Mesenchymal stem cell (in vitro differentiated cells and primary cell): ENCODE results near the gene PAQR6.

Experiments used
- DNase-seq: peaks from one replicate; pipeline ENCODE4 v3.0.0-alpha.2; 2013
- H2AFZ ChIP-seq: one replicate; pipeline ENCODE4 v1.6.1; 2013; ENCODE audit warnings: low read depth, mild to moderate bottlenecking, control low read depth, inconsistent platforms, low read length, moderate library complexity
- H2AK5ac ChIP-seq: 2 replicates; pipeline ENCODE4 v1.6.1; 2013; ENCODE audit warnings: low read length, moderate library complexity, mild to moderate bottlenecking, inconsistent platforms; ENCODE audit not compliant: severe bottlenecking
- H2BK120ac ChIP-seq: one replicate; pipeline ENCODE4 v1.6.1; 2013; ENCODE audit warnings: low read depth, mild to moderate bottlenecking, inconsistent platforms, low read length, moderate library complexity
- H2BK12ac ChIP-seq, 2 experiments: one replicate each; pipeline ENCODE4 v1.6.1; 2013; ENCODE audit warnings: inconsistent platforms in 2 of 2, low read length in 2 of 2, mild to moderate bottlenecking in 2 of 2, moderate library complexity in 2 of 2, control low read depth in 1 of 2
- H2BK15ac ChIP-seq: one replicate; pipeline ENCODE4 v1.6.1; 2013; ENCODE audit warnings: mild to moderate bottlenecking, low read depth, inconsistent platforms; ENCODE audit not compliant: poor library complexity, severe bottlenecking
- H2BK5ac ChIP-seq: 2 replicates; pipeline ENCODE4 v1.6.1; 2013; ENCODE audit warnings: low read depth, mild to moderate bottlenecking, low read length, control low read depth, inconsistent platforms; ENCODE audit not compliant: poor library complexity, severe bottlenecking
- H3K14ac ChIP-seq, 2 experiments: one replicate each; pipeline ENCODE4 v1.6.1; 2013; ENCODE audit warnings: inconsistent platforms in 2 of 2, low read length in 2 of 2, control low read depth in 1 of 2, mild to moderate bottlenecking in 1 of 2, moderate library complexity in 1 of 2
- H3K18ac ChIP-seq, 2 experiments: one replicate each; pipeline ENCODE4 v1.6.1; 2013; ENCODE audit warnings: inconsistent platforms in 2 of 2, low read length in 2 of 2, control low read depth in 1 of 2, low read depth in 1 of 2, mild to moderate bottlenecking in 1 of 2
- H3K23ac ChIP-seq, 2 experiments: one replicate each; pipeline ENCODE4 v1.6.1; 2013; ENCODE audit warnings: inconsistent platforms in 2 of 2, low read length in 2 of 2, mild to moderate bottlenecking in 2 of 2, moderate library complexity in 2 of 2, control low read depth in 1 of 2
- H3K27ac ChIP-seq: 2 replicates; pipeline ENCODE4 v1.5.1; 2013; ENCODE audit warnings: mild to moderate bottlenecking, moderate library complexity, low read length, control low read depth, inconsistent platforms; ENCODE audit not compliant: poor library complexity, severe bottlenecking
- H3K27me3 ChIP-seq, 2 experiments: 2 replicates each; pipeline versions ENCODE4 v1.6.1 to v1.7.0; 2013; ENCODE audit warnings: low read length in 2 of 2, mild to moderate bottlenecking in 2 of 2, moderate library complexity in 2 of 2, control low read depth in 1 of 2, inconsistent platforms in 1 of 2; ENCODE audit not compliant: control insufficient read depth in 1 of 2, insufficient read depth in 1 of 2
- H3K36me3 ChIP-seq, 2 experiments: 2 replicates each; pipeline versions ENCODE4 v1.6.1 to v1.7.0; 2013; ENCODE audit warnings: low read length in 2 of 2, control low read depth in 1 of 2, inconsistent platforms in 1 of 2, low read depth in 1 of 2, mild to moderate bottlenecking in 1 of 2; ENCODE audit not compliant: insufficient read depth in 2 of 2, control insufficient read depth in 1 of 2
- H3K4ac ChIP-seq, 2 experiments: one replicate each; pipeline ENCODE4 v1.6.1; 2013; ENCODE audit warnings: inconsistent platforms in 2 of 2, low read length in 2 of 2, mild to moderate bottlenecking in 2 of 2, moderate library complexity in 2 of 2, control low read depth in 1 of 2, low read depth in 1 of 2
- H3K4me1 ChIP-seq: 2 replicates; pipeline ENCODE4 v1.6.1; 2013; ENCODE audit warnings: low read depth, low read length, control low read depth; ENCODE audit not compliant: control insufficient read depth, insufficient read depth
- H3K4me2 ChIP-seq: 2 replicates; pipeline ENCODE4 v1.6.1; 2013; ENCODE audit warnings: low read length, mild to moderate bottlenecking, inconsistent platforms; ENCODE audit not compliant: poor library complexity, severe bottlenecking
- H3K4me3 ChIP-seq, 2 experiments: 2 replicates each; pipeline versions ENCODE4 v1.5.1 to v1.7.0; 2013; ENCODE audit warnings: low read length in 2 of 2, mild to moderate bottlenecking in 2 of 2, control low read depth in 1 of 2, low read depth in 1 of 2; ENCODE audit not compliant: insufficient read depth in 1 of 2
- H3K79me1 ChIP-seq: replicated peaks from 2 replicates; pipeline ENCODE4 v1.6.1; 2013; ENCODE audit warnings: mild to moderate bottlenecking, control low read depth, low read length, inconsistent platforms; ENCODE audit not compliant: poor library complexity, severe bottlenecking
- H3K9ac ChIP-seq: 2 replicates; pipeline ENCODE4 v1.7.0; 2013; ENCODE audit warnings: mild to moderate bottlenecking, low read length, moderate library complexity
- H3K9me3 ChIP-seq: 2 replicates; pipeline ENCODE4 v1.7.0; 2013; ENCODE audit warnings: mild to moderate bottlenecking, low read length; ENCODE audit not compliant: control insufficient read depth
- H4K8ac ChIP-seq: one replicate; pipeline ENCODE4 v1.6.1; 2013; ENCODE audit warnings: inconsistent platforms, mild to moderate bottlenecking, low read length, moderate library complexity
- H4K91ac ChIP-seq: one replicate; pipeline ENCODE4 v1.6.1; 2013; ENCODE audit warnings: mild to moderate bottlenecking, low read length, inconsistent platforms
- WGBS: methylation state at CpG from one replicate; pipeline ENCODE4 v1.1.7; 2013; ENCODE audit warnings: mixed read lengths; 5-methylcytosine and 5-hydroxymethylcytosine counted together

Gene PAQR6

GRCh38 chr1:156281693-156282478 lies 34.0 kb upstream of the PAQR6 start:
- Histone ChIP-seq H2BK5ac (no peak overlapping the region), H3K9me3 (no peaks in the 10 kb centered on the region), H2AK5ac (peak overlapping the region; percentile 37), H3K4ac (peak overlapping the region in 1 of 2 experiments; percentile 71), H3K9ac (peak overlapping the region; percentile 89), H3K27ac (peak overlapping the region; percentile 10), H3K14ac (peak overlapping the region in 1 of 2 experiments; percentile 31), H2BK15ac (no peak overlapping the region), H3K4me2 (peak overlapping the region; percentile 83), H3K36me3 (peaks cover 37% of the 10 kb centered on the region in 2 experiments), H3K27me3 (no peaks in the 10 kb centered on the region), H2BK12ac (no peak overlapping the region), H3K23ac (no peak overlapping the region), H4K8ac (no peak overlapping the region), H2AFZ (no peak overlapping the region), H3K4me3 (peak overlapping the region; percentile 89), H3K18ac (peak overlapping the region in 1 of 2 experiments; percentile 79), H3K79me1 (peaks cover 25% of the 10 kb centered on the region), H3K4me1 (peaks cover 9% of the 10 kb centered on the region), H2BK120ac (no peak overlapping the region), H4K91ac (no peak overlapping the region)
- WGBS: 18% methylated on average over 22 of the region's 22 CpGs
- peak; percentile 30 for DNase-seq

DNA sequence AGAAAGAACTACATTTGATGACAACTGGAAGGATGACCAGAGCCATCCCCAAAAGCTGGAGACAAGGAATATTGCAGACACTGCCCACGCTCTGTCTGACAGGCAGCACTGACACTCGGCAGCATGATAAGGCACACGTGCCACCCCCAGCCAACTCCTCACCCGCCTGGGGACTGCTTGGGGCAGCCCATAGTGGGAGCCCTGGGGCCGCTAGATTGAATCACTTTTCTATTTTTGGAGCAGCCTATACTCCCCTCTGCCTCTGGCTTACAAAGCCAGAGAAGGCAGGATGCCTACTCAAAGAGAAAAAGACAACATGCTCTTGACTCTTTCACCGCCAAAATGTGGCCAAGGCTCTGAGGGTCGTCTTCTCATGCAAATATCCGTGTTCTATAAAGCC lies 33.4 kb upstream of the PAQR6 start:
- H3K9ac ChIP-seq: peak overlapping the region; percentile 89
- H2AK5ac ChIP-seq: no peak overlapping the region
- no peak overlapping the region for H4K91ac ChIP-seq
- peak overlapping the region; percentile 83 for H3K4me2 ChIP-seq
- DNase-seq: peak; percentile 74
- no peak overlapping the region for H4K8ac ChIP-seq
- no peak overlapping the region for H3K4ac ChIP-seq
- H3K23ac ChIP-seq: no peak overlapping the region
- no peaks in the 10 kb centered on the region for H3K27me3 ChIP-seq
- no peak overlapping the region for H2BK5ac ChIP-seq
- H3K4me3 ChIP-seq: peak overlapping the region in 1 of 2 experiments; percentile 89
- H3K18ac ChIP-seq: no peak overlapping the region
- 53% methylated on average over 8 of the region's 8 CpGs for whole genome bisulfite sequencing
- peaks cover 25% of the 10 kb centered on the region for H3K79me1 ChIP-seq
- H3K9me3 ChIP-seq: no peaks in the 10 kb centered on the region
- H3K4me1 ChIP-seq: peaks cover 9% of the 10 kb centered on the region
- no peak overlapping the region for H2BK15ac ChIP-seq
- H3K36me3 ChIP-seq: peaks cover 35 to 39% of the 10 kb centered on the region in 2 experiments
- no peak overlapping the region for H2AFZ ChIP-seq
- no peak overlapping the region for H2BK12ac ChIP-seq
- no peak overlapping the region for H2BK120ac ChIP-seq
- H3K27ac ChIP-seq: no peak overlapping the region
- no peak overlapping the region for H3K14ac ChIP-seq

DNA sequence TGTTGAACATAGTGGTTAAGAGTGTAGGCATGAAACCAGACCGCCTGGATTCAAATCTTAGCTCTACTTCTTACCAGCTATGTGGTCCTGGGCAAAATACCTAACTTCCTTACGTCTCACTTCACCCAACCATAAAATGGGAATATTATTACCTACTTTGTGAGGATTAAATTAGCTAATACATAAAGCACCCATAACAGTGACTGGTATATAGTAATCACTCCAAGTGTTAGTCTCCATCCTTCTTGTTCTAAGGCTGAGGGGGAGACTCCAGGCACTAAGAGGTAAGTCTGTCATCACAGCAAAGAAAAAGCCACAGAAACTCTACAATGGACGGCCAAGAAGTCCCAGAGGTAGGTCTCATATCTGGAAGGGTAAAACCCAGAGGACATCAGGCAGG lies 32.0 kb upstream of the PAQR6 start:
- H3K79me1 ChIP-seq: peaks cover 24% of the 10 kb centered on the region
- no peak overlapping the region for H3K18ac ChIP-seq
- no peak for DNase-seq
- no peak overlapping the region for H2BK120ac ChIP-seq
- H3K4me3 ChIP-seq: no peak overlapping the region
- H3K27ac ChIP-seq: no peak overlapping the region
- H3K27me3 ChIP-seq: no peaks in the 10 kb centered on the region
- H4K91ac ChIP-seq: no peak overlapping the region
- no peak overlapping the region for H2AFZ ChIP-seq
- peaks cover 29 to 45% of the 10 kb centered on the region in 2 experiments for H3K36me3 ChIP-seq
- no peak overlapping the region for H4K8ac ChIP-seq
- no peak overlapping the region for H3K9ac ChIP-seq
- H3K4ac ChIP-seq: no peak overlapping the region
- no peak overlapping the region for H2BK12ac ChIP-seq
- H3K14ac ChIP-seq: no peak overlapping the region
- no peak overlapping the region for H2BK5ac ChIP-seq
- WGBS: 92% methylated on average over 1 of the region's 3 CpGs
- H2BK15ac ChIP-seq: no peak overlapping the region
- H3K4me1 ChIP-seq: peaks cover 9% of the 10 kb centered on the region
- no peaks in the 10 kb centered on the region for H3K9me3 ChIP-seq
- no peak overlapping the region for H3K23ac ChIP-seq
- no peak overlapping the region for H2AK5ac ChIP-seq
- H3K4me2 ChIP-seq: no peak overlapping the region

- no peaks in the 10 kb centered on the region for H3K9me3 ChIP-seq
Measured at GRCh38 chr1:156276966-156277381, 29.1 kb upstream of the PAQR6 start.

More at GRCh38 chr1:156276966-156277381, 29.1 kb upstream of the PAQR6 start:
- Histone ChIP-seq H2BK12ac (no peak overlapping the region), H2AFZ (no peak overlapping the region), H2AK5ac (no peak overlapping the region), H3K4me3 (no peak overlapping the region), H2BK15ac (no peak overlapping the region), H3K4me2 (no peak overlapping the region), H3K18ac (no peak overlapping the region), H3K23ac (no peak overlapping the region), H3K4me1 (peaks cover 9% of the 10 kb centered on the region), H4K8ac (no peak overlapping the region), H3K4ac (no peak overlapping the region), H3K27me3 (no peaks in the 10 kb centered on the region), H3K79me1 (peaks cover 31% of the 10 kb centered on the region), H4K91ac (no peak overlapping the region), H2BK120ac (no peak overlapping the region), H3K27ac (no peak overlapping the region), H3K14ac (no peak overlapping the region), H3K9ac (peak overlapping the region; percentile 25), H2BK5ac (no peak overlapping the region), H3K36me3 (peaks cover 53 to 74% of the 10 kb centered on the region in 2 experiments)
- DNase-seq: no peak
- WGBS: 81% methylated on average over 6 of the region's 6 CpGs
